ENCODE results near the gene MRPL14. TPM values are rescaled to one million over a fixed set of nuclear protein-coding genes. Genes with fewer than 3 reads are reported as not detected.

MRPL14 gene
- total and polyA plus RNA-seq, 2 experiments from 2014 or later = 62.6 to 191 TPM

- TF ChIP-seq ZNF462 (CRISPR knock-in tag; IDR thresholded peaks at IDR 0.05) (no peak), EZH2phosphoT487 (IDR thresholded peaks at IDR 0.05; ENCODE audit: unreplicated experiment) (no peak), EZH2 (IDR thresholded peaks at IDR 0.05; ENCODE audit: low read depth, unreplicated experiment) (no peak), CTCF (conservative IDR thresholded peaks at IDR 0.05; ENCODE audit: low read depth in 2 of 2) (no peak), ZNF331 (CRISPR knock-in tag; IDR thresholded peaks at IDR 0.05; ENCODE audit: low read depth) (no peak)
These were observed 3.7 kb downstream of the MRPL14 start (continued) for GRCh38 chr6:44123544-44123943.

- peaks cover 65% of the 10 kb centered on the region for H3K4me1 Mint-ChIP-seq
- no peak for TF ChIP-seq ZNF331 (CRISPR knock-in tag; IDR thresholded peaks at IDR 0.05; ENCODE audit: low read depth)
- no peak for TF ChIP-seq EZH2 (IDR thresholded peaks at IDR 0.05; ENCODE audit: low read depth, unreplicated experiment)
- no peak for TF ChIP-seq NANOG (IDR thresholded peaks at IDR 0.05; ENCODE audit: borderline replicate concordance)
- TF ChIP-seq EZH2phosphoT487 (IDR thresholded peaks at IDR 0.05; ENCODE audit: unreplicated experiment) = no peak
- TF ChIP-seq JUNB (IDR thresholded peaks at IDR 0.05; ENCODE audit: unreplicated experiment) = no peak
- no peak for TF ChIP-seq POLR2AphosphoS5 (IDR thresholded peaks at IDR 0.05; ENCODE audit: low read depth)
- no peak for TF ChIP-seq CREB1 (CRISPR knock-in tag; IDR thresholded peaks at IDR 0.05; ENCODE audit: low read depth)
- H3K9me3 Mint-ChIP-seq = no peaks in the 10 kb centered on the region
- no peaks in the 10 kb centered on the region for H3K9me2 ChIP-seq (ENCODE audit: insufficient read depth)
- H3K4me3 ChIP-seq = no peak overlapping the region
- ATAC-seq (no peak), DNase-seq (ENCODE audit: low spot score) (no peak)
- H3K4me3 Mint-ChIP-seq = no peak overlapping the region
- peaks cover 7% of the 10 kb centered on the region for H3K27me3 Mint-ChIP-seq (ENCODE audit: insufficient read depth, low read depth, poor library complexity)
- H4K20me1 ChIP-seq (replicated peaks; ENCODE audit: insufficient read depth) = peaks cover 84% of the 10 kb centered on the region
- H2AFZ ChIP-seq = no peak overlapping the region
- H3K4me1 ChIP-seq (ENCODE audit: insufficient read depth) = peaks cover 72% of the 10 kb centered on the region
- no peaks in the 10 kb centered on the region for H3K36me3 ChIP-seq (ENCODE audit: insufficient read depth)
- H3K36me3 Mint-ChIP-seq (ENCODE audit: low read depth) = peaks cover 9% of the 10 kb centered on the region; the same call in 2 of the 3 replicates
- no peaks in the 10 kb centered on the region for H3K27me3 ChIP-seq (ENCODE audit: insufficient read depth)
- H3K27ac Mint-ChIP-seq = 0 out of 2 replicates have a peak overlapping the region, but pooled peaks have one; percentile 25
- H3K4me2 ChIP-seq = peak overlapping the region; percentile 5; the same call in 1 of the 2 replicates
- no peak overlapping the region for H3K27ac ChIP-seq (ENCODE audit: low read depth)
- no peaks in the 10 kb centered on the region for H3F3A ChIP-seq (replicated peaks; ENCODE audit: low read depth)
- peaks cover 91% of the 10 kb centered on the region for H3K79me2 ChIP-seq (replicated peaks; ENCODE audit: insufficient read depth)
These were observed 4.5 kb downstream of the MRPL14 start for GRCh38 chr6:44122801-44123200.

Data from GM23338 (cell line).